Left hindlimb (tissue), 1 donor: ENCODE results near the gene TAS2R13.

Experiments
- DNase-seq: peaks from one replicate; pipeline ENCODE4 v3.0.0-alpha.2; 2018

Gene TAS2R13, protein sequence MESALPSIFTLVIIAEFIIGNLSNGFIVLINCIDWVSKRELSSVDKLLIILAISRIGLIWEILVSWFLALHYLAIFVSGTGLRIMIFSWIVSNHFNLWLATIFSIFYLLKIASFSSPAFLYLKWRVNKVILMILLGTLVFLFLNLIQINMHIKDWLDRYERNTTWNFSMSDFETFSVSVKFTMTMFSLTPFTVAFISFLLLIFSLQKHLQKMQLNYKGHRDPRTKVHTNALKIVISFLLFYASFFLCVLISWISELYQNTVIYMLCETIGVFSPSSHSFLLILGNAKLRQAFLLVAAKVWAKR

DNA sequence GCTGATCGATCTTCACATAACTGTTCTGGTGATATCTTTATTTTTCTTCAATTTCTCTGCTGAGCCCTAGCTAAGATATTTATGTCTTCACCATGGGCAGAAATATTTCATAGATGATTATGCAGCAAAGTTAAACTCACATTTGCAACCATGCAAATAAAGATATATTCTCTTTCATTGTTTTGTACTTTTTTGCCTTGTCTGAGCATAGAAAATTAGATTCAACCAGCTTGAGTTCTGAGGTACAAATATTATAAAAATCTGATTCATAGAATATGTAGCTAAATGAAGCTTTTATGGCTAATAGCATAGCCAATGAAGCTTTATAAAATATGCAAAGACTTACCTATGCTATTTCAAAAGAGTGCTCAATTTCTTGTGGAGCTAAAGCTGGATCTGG lies at the start of gene TAS2R13:
TAS2R13 (minus strand) TSS at position 101 of the 400 bp plus-strand sequence. CDS start 264 bp downstream, outside the sequence.
- no peak for DNase-seq

DNA sequence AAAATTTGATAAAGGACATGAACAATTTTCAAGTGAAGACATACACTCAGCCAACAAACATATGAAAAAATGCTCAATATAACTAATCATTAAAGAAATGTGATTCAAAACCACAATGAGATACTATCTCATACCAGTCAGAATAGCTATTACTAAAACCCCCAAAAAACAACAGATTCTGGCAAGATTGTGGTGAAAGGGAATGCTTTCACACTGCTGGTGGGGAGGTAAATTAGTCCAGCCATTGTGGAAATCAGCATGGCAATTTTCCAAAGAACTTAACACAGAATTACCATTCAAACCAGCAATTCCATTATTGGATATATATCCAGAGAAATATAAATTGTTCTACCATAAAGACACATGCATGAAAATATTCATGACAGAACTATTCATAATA lies 48.4 kb upstream of the TAS2R13 start:
- DNase-seq = no peak

DNA sequence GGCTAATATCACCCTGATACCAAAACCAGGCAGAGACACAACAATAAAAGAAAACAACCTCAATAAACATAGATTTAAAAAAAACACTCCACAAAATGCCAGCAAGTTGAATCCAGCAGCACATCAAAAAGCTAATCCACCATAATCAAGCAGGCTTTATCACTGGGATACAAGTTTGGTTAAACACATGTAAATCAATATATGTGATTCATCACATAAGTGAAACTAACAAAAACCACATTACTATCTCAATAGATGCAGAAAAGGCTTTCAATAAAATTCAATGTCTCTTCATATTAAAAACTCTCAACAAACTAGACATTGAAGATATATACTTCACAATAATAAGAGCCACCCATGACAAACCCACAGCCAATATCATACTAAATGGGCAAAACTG lies 46.7 kb upstream of the TAS2R13 start:
- no peak for DNase-seq

DNA sequence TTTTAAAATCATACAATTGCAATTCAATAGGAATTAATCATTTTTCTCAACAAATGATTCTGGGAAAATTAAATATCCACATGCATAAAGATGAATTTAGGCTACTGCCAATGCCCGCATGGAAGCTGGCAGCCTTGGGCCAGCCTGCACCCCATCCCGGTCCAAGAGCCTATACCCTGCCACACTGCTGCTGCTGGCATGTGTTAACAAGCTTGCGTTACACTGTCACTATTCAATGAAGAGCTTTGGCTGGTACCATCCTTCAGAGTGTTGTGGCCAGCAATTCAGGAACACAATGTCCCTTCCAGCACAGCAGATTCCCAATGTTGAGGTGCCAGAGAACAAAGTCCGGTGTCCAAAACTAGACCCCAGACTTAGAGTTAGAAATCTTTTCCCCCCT lies 43.3 kb upstream of the TAS2R13 start:
- DNase-seq = no peak

DNA sequence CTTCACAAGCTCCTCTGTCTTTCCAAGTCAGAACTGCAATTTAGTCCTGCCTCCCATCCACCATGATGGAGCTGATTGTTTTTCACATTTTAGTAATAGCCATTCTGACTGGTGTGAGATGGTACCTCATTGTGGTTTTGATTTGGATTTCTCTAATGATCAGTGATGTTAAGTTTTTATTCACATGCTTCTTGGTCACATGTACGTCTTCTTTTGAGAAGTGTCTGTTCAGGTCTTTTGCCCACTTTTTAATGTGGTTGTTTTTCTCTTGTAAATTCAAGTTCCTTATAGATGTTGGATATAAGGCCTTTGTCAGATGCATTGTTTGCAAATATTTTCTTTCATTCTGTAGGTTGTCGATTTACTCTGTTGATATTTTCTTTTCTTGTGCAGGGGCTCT lies 33.8 kb upstream of the TAS2R13 start:
- DNase-seq = no peak

DNA sequence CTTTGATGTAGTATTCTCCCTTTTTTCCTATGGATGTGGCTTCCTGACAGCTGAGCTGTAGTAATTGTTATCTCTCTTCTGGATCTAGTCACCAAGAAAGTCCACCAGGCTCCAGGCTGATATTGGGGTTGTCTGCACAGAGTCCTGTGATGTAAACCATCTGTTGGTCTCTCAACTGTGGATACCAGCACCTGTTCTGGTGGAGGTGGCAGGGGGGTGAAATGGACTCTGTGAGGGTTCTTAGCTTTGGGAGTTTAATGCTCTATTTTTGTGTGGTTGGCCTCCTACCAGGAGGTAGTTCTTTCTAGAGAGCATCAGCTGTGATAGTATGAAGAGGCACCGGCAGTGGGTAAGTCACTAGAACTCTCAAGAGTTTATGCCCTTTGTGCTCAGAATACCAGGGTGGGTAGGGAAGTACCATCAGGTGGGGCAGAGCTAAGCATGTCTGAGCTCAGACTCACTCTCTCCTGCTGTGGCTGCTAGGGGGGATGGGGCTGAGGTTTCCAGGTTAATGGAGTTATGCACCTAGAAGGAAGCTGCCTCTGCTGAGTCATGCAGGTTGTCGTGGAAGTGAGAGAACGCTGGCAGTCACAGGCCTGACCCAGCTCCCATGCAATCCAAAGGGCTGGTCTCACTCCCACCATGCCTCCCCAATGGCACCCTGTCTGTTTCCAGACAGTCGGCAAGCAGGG lies 32.7 kb upstream of the TAS2R13 start:
- DNase-seq = no peak

DNA sequence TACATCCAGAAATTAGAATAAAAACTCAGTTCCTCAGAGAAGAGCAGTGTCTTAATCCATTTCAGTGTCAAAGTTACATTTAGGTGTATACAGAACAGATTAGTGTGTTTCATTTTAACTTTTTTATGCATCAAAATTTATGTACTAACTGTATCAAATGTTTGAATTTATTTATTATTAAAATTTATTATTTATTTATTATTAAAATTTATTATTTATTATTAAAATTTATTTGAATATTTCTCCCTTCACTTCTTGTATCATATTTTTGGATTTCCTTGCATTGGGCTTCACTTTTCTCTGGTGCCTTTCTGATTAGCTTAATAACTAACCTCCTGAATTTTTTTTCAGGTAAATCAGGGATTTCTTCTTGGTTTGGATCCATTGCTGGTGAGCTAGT lies 32.0 kb upstream of the TAS2R13 start:
- DNase-seq = no peak

DNA sequence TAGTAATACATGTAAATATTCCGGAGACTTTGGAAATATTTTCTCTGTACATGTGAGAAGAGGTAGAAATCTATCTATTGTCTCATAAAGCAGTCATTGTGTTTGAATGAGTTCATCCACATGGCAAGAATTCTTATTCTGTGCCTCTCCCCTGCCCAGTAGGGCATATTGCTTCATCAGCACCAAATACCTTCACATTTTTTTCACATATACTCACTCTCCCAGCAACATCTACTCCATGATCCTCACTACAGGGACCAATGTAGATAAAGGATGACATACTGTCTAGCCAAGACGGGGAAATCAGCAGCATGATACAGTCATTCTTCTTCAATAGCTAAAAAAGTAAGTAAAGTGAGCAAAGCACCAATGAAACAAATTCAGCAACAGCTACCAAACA lies 31.0 kb upstream of the TAS2R13 start:
- no peak for DNase-seq

DNA sequence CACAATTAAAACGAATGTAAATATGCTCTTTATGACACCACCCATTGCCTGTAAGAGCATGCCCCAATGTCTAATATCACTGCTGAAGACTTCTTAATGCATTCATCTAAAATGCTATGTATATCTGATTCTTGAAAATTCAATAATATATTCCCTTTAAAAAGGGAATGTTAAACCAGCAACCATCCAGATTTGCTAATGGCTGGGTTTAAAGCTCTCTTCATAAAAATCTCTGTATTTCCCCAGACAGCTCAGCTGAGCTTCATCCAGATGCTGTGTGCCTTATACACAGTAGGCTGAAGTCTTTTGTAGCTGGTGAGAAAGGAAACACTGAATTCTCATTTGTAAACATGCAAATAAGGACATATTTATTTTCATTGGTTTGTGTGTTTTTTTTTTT lies 29.8 kb upstream of the TAS2R13 start, which contains the start of gene TAS2R14:
TAS2R14 (minus strand) TSS at position 101 of the 400 bp plus-strand sequence; CDS start at position 45, 56 bp downstream.
- no peak for DNase-seq

DNA sequence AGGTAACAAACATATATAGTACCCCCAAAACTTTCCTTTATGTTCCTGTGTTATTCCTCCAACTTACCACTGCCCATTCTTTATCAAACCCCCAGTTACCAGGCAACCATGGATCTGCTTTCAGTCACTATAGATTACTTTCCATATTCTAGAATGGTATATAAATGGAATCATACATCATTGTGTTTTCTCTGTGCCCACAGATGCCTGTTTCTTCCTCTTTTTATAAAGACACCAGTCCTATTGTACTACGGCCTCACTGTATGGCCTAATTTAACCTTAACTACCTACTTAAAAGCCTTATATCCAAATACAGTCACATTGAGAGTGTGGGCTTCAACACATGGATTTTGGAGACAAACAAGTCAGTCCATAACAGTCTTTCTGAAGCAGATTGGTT lies 27.1 kb upstream of the TAS2R13 start:
- DNase-seq = no peak

DNA sequence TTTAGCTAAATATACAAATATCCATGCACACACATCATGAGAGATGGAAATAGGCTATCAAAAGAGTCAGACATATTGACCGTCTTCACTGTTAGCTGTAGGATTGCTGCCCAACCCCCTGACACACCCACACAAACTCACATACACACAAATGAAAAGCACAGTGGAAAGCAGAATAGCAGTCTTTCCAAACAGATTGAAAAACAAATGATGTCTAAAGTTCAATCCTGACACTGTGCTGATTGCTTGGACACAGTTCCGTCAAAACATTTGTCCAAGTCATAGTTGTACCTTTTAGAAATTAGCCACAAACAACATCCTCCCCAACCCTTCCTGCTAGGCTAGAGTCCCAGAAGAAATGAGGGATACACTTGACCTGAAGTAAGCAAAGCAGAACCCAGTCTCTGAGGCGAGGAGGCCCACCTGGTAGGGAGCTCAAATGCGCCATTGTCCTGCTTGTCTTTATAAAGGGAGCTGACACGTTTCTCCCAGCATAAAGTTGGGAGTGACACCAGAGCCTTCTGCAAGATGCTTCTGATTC lies 19.5 kb upstream of the TAS2R13 start, which contains the start of gene PRH2:
PRH2 (plus strand) TSS at position 491 of the 541 bp plus-strand sequence; CDS start at position 529, 38 bp downstream.
- DNase-seq = no peak

DNA sequence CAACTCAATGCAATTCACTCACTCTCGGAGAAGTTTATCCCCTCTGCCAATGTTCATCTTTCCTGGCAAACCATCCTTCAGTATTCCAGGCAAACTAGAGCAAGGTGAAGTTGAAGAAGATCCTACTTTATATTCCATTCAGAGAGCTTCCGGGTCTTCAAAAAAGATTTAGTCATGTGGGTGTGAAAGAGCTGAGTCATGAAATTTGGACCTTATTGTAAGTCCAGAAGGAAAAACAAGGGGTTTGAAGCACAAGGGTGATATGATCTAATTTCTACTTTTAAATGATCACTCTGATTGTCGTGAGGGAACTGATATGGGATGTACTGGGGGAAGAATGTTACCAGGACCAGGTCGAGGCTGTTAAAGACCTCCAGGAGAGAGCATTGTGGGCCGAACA lies 16.9 kb upstream of the TAS2R13 start:
- no peak for DNase-seq

DNA sequence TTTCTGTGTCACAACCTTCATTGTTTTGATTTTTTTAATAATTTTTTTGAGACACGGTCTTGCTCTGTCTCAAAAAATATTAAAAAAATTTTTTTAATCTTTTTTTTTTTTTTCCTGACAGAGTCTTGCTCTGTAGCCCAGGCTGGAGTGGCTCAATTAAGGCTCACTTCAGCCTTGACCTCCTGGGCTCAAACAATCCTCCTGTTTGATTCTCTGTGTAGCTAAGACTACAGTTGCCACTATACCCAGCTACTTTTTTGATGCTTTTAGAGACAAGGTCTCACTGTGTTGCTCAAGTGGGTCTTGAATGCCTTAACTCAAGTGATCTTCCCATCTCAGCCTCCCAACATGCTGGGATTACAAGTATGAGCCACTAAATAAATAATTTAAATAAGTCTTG lies 10.4 kb upstream of the TAS2R13 start:
- DNase-seq = no peak

DNA sequence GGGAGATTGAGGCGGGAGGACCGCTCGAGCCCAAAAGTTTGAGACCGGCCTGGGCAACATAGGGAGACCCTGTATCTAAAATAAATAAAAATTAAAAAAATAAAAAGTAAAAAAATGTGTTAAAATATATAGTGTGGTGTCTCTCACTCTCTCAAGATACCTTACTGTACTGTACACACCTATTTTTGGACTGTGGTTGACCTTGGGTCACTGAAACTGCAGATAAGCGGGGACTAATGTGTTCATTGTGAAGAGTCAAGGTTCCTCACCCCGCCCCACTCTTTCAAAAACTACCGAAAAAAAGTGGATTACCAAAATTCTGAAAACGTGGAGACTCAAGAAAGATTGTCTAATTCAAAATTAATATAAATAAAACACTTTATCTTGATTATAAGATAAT lies 1.0 kb upstream of the TAS2R13 start:
- DNase-seq = no peak

DNA sequence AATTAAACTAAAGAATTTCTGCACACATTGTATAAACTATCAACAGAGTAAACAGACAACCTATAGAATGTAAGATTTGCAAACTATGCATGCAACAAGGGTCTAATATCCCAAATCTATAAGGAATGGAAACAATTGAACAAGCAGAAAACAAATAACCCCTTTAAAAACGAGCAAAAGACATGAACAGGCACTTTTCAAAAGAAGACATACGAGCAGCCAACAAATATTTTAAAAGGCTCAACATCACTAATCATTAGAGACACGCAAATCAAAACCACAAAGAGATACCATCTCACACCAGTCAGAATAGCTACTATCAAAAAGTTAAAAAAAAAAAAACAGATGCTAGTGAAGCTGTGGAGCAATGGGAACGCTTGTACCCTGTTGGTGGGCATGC lies 4.7 kb downstream of the TAS2R13 start:
- no peak for DNase-seq

DNA sequence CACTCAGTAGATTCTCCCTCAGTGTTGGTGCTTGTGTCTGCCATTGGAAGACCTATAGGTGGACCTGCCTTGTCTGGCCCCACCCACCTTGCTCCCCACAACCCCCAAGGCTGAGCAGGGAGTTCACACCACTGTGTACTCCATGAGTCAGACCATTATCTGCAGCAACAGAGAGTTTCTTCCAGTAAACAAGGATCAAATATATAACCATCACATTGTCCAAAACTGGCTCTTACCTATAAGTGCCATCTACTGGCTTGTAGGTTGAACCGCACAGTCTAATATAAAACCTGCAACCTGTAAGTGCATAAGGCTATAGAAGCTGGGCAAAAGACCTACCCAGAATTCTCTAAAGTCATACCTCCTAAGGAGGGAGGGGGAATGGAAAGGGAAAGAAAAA lies 7.9 kb downstream of the TAS2R13 start:
- DNase-seq = no peak

DNA sequence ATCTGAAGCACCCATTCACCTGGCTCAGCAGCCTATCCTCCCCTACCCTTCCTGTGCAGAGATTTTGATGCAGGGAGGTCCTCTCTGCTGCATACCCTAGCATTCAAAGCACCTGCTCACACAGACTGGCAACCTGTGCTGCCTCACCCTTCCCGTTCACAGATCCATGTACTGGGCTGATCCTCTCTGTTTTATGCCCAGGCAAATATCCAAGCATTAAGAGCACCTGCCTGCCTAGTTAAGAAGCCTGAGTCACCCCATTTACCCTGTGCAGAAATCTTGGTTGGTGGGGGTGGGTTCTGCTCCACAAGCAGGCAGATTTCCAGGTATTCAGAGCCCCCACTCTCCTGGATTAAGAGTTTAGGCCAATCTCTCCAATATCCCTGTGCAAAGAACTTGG lies 8.4 kb downstream of the TAS2R13 start:
- no peak for DNase-seq

DNA sequence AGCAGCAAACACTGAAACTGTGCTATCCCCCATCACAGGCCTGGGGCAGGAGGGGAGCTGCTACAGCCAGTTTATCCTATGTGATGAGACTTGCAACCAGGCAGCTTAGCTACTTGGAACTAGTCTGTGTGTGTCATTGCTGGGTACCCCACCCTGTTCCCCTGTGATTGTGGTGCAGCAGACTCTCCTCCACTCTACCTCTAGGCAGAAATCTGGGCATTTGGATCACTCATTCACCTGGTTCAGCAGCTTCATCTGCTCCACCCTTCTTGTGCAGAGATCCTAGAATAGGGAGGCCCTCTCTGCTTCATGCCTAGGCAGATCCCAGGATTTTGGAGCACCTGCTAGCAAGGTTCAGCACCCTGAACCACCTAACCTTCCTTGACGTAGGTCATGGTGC lies 8.8 kb downstream of the TAS2R13 start:
- no peak for DNase-seq

DNA sequence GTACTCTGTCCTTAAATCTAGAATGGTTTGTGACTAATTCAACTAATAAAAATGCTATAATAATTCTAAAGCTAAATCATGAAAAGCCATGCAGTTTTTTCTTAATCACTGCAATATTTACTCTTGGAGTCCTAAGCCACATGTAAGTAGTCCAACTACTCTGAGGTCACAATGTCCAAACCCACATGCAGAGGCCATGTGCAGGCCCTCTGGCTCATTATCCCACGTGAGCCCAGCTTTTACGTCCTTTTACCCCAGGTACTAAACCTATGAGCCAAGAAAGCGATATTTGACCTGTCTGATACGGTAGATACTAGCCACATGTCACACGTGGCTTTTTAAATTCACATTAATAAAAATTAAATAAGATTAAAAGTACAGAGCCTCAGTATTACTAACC lies 12.5 kb downstream of the TAS2R13 start:
- DNase-seq = no peak

DNA sequence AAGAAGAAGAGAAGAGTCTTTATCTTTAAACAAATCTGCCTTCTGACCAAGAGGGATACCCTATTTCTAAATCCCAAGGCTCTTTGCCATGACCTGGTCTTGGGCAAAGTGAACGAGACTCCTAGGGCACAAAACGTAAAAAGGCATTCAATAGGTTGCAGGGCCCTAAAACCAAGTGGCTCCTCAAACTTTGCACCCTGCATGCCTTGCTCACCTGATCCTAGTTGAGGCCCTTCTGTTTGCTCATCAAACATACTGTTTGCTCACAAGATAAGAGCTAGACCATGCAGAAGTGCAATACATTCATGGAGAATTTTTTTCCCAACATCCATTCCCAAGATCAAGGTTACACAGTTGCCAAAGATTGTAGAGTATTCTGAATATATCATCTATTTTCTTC lies 17.4 kb downstream of the TAS2R13 start:
- no peak for DNase-seq

DNA sequence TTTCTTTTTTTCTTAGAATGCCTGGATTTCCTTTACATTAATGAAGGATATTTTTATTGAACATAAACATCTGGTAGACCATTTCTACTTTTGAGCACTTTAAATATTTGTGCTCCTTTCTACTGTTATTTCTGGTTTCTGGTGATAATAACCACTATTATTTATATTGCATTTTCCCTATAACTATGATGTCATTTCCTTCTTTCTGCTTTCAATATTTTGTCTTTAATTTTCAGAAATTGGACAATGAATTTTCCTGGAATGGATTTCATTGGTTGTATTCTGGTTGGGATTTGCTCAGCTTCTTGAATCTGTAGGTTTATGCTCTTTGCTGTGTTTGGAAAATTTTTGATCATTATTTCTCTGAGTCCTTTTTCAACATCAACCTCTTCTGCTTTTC lies 20.1 kb downstream of the TAS2R13 start:
- no peak for DNase-seq

DNA sequence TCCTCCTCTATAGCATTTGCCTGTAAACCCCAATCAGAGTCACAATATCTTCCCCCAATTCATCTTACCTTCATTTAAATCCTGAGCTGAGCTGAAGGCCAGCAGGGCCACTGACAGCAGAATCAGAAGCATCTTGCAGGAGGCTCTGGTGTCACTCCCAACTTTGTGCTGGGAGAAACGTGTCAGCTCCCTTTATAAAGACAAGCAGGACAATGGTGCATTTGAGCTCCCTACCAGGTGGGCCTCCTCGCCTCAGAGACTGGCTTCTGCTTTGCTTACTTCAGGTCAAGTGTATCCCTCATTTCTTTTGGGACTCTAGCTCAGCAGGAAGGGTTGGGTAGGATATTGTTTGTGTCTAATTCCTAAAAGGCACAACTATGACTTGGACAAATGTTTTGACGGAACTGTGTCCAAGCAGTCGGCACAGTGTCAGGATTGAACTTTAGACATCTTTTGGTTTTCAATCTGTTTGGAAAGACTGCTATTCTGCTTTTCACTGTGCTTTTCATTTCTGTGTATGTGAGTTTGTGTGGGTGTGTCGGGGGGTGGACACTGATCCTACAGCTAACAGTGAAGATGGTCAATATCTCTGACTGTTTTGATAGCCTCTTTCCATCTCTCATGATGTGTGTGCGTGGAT lies 25.2 kb downstream of the TAS2R13 start, which contains the start of gene PRH1:
PRH1 (minus strand) TSS at position 170 of the 640 bp plus-strand sequence; CDS start at position 132, 38 bp downstream.
- no peak for DNase-seq

DNA sequence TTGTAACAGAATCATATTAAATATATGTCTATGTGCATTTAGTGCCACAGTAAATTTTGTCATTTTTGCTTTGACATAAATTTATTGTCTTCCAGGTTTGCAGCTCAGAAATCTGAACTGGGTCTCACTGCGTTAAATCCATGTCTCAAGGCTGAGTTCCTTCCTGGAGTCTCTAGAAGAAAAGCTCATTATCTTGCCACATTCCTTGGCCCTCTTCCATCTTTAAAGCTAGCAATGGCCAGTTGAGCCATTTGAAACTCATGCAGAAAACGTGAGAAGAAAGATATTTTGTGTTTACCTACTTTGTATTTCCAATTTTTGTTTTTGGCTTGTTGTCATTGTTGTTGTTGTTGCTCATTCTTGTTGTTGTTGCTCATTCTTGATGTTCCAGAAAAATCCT lies 36.0 kb downstream of the TAS2R13 start:
- no peak for DNase-seq

DNA sequence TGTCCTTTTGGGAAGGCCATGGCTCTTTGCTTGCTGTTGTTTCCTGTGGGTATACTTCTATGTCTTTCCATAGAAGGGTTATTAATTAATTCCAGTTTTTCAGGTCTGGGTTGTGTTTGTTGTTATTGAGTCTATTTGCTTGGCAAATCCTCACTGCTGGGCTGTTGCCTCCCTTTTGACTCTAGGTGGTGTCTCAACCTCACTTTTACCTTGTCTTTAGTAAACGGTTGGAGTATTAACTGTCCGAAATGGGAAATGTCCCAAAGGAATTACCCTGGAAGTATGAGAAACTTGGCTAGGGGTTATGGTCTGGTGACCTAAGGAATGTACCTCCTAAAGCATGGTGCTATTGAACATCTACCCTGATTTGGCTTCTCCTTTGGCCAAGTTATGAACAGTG lies 42.0 kb downstream of the TAS2R13 start:
- DNase-seq = no peak
